Naive thymus-derived CD4-positive, alpha-beta T cell (primary cell): ENCODE measurements around the gene CDH23. TPM values are rescaled to one million over a fixed set of nuclear protein-coding genes. Genes with fewer than 3 reads are reported as not detected.

Experiments
- ATAC-seq: fragments of 150-1000 bp; cut with Tn5 transposase; 2 replicates; pipeline ENCODE4 v1.10.0; 2021; ENCODE audit warnings: mild to moderate bottlenecking, moderate library complexity
- CTCF ChIA-PET: fragments of 350-600 bp; sonication (Branson Sonifier 250); formaldehyde crosslinking; loops from one replicate; lab custom pipeline; 2021; ENCODE audit warnings: antibody characterized with exemption; lab: Charles Lee
- POLR2A ChIA-PET: fragments of 350-600 bp; sonication (Branson Sonifier 250); formaldehyde crosslinking; loops from one replicate; lab custom pipeline; 2021; ENCODE audit warnings: antibody characterized with exemption, inconsistent platforms; lab: Charles Lee
- DNase-seq, 9 donors: peaks; one replicate each; pipeline versions ENCODE4 v3.0.0 to v3.0.0-alpha.2; 2020 to 2022; ENCODE audit warnings: mixed read lengths in 1 of 9
- H3K27ac ChIP-seq: one replicate; pipeline ENCODE4 v1.7.0; 2013; ENCODE audit warnings: mild to moderate bottlenecking, low read depth, low read length, moderate library complexity
- H3K27me3 ChIP-seq, 2 donors: one replicate each; pipeline ENCODE4 v1.7.0; 2013; ENCODE audit warnings: low read length in 2 of 2, mild to moderate bottlenecking in 2 of 2, moderate library complexity in 2 of 2; ENCODE audit not compliant: control insufficient read depth in 2 of 2, insufficient read depth in 2 of 2
- H3K36me3 ChIP-seq, 3 experiments: 1 replicate in 2 of 3; 2 replicates in 1 of 3; pipeline ENCODE4 v1.7.0; 2013; ENCODE audit warnings: low read length in 3 of 3, mild to moderate bottlenecking in 3 of 3, moderate library complexity in 1 of 3; ENCODE audit not compliant: insufficient read depth in 3 of 3, control insufficient read depth in 2 of 3
- H3K4me1 ChIP-seq, 2 donors: one replicate each; pipeline ENCODE4 v1.7.0; 2013; ENCODE audit warnings: low read length in 2 of 2, mild to moderate bottlenecking in 2 of 2, moderate library complexity in 1 of 2; ENCODE audit not compliant: control insufficient read depth in 2 of 2, insufficient read depth in 2 of 2
- H3K4me3 ChIP-seq: 2 replicates; pipeline ENCODE4 v1.7.0; 2013; ENCODE audit warnings: mild to moderate bottlenecking, low read length
- H3K9me3 ChIP-seq, 3 experiments: 1 replicate in 2 of 3; 2 replicates in 1 of 3; pipeline ENCODE4 v1.7.0; 2013; ENCODE audit warnings: low read length in 3 of 3; ENCODE audit not compliant: control insufficient read depth in 2 of 3
- H3K27ac Mint-ChIP-seq, 9 donors: one replicate each; pipeline ENCODE4 v1.8.0; 2020 to 2022; ENCODE audit warnings: mixed read lengths in 9 of 9, mild to moderate bottlenecking in 8 of 9, moderate library complexity in 5 of 9, inconsistent platforms in 2 of 9
- H3K27me3 Mint-ChIP-seq, 5 donors: one replicate each; pipeline ENCODE4 v1.8.0; 2021 to 2022; ENCODE audit warnings: mixed read lengths in 5 of 5, mild to moderate bottlenecking in 1 of 5
- H3K36me3 Mint-ChIP-seq, 5 donors: one replicate each; pipeline ENCODE4 v1.8.0; 2020 to 2022; ENCODE audit warnings: mixed read lengths in 5 of 5, mild to moderate bottlenecking in 3 of 5, inconsistent platforms in 1 of 5
- H3K4me1 Mint-ChIP-seq, 7 donors: one replicate each; pipeline ENCODE4 v1.8.0; 2020 to 2022; ENCODE audit warnings: mixed read lengths in 7 of 7, mild to moderate bottlenecking in 3 of 7, inconsistent platforms in 1 of 7
- H3K4me3 Mint-ChIP-seq, 10 donors: one replicate each; pipeline ENCODE4 v1.8.0; 2020 to 2022; ENCODE audit warnings: mild to moderate bottlenecking in 10 of 10, mixed read lengths in 10 of 10, moderate library complexity in 6 of 10, inconsistent platforms in 2 of 10
- H3K9me3 Mint-ChIP-seq, 11 donors: one replicate each; pipeline ENCODE4 v1.8.0; 2020 to 2022; ENCODE audit warnings: mixed read lengths in 11 of 11, mild to moderate bottlenecking in 4 of 11, inconsistent platforms in 1 of 11, moderate library complexity in 1 of 11
- intact Hi-C, 2 donors: fragments of 100-400 bp; cut with micrococcal nuclease; formaldehyde crosslinking; loops; one replicate each; pipeline ENCODE4 v1.15.1; 2023
- polyA plus RNA-seq, 2 donors: library from polyadenylated mRNA; unstranded; fragments of 300-500 nt; fragmentation: Illumina TruSeq; gene quantifications; one replicate each; pipeline ENCODE4 v1.2.3, GENCODE V29; 2021
- total RNA-seq, 6 experiments: library from RNA in 5 of 6; stranded (reverse) in 5 of 6; gene quantifications; 1 replicate in 5 of 6; 2 replicates in 1 of 6; pipeline ENCODE4 v1.2.3 and lab custom pipeline; 2021 to 2026

Gene CDH23
- total and polyA plus RNA-seq, 7 experiments from 2014 or later, result 1.1 to 18.3 (median 7.9) TPM

- Histone ChIP-seq H3K36me3 (no peaks in the 10 kb centered on the region), H3K27me3 (no peaks in the 10 kb centered on the region), H3K9me3 (no peaks in the 10 kb centered on the region), H3K4me3 (no peak overlapping the region), H3K4me1 (no peaks in the 10 kb centered on the region), H3K27ac (no peak overlapping the region)
- DNase-seq, result no peak
- no peaks in the 10 kb centered on the region for H3K9me3 Mint-ChIP-seq
- ChIA-PET POLR2A (no interaction called here), CTCF (no interaction called here)
- intact Hi-C loops, result no loop called here
- no peak for ATAC-seq
- no peaks in the 10 kb centered on the region for H3K4me1 Mint-ChIP-seq
- peaks cover 0 to 8% (median 5%) of the 10 kb centered on the region in 5 donors for H3K27me3 Mint-ChIP-seq
- no peaks in the 10 kb centered on the region for H3K36me3 Mint-ChIP-seq
- no peak overlapping the region for H3K4me3 Mint-ChIP-seq
- H3K27ac Mint-ChIP-seq, result no peak overlapping the region
These were observed 193.2 kb downstream of the CDH23 start for GRCh38 chr10:71589617-71590551.

- H3K4me3 ChIP-seq, result no peak overlapping the region
- no peaks in the 10 kb centered on the region for H3K9me3 ChIP-seq
- no peaks in the 10 kb centered on the region for H3K27me3 ChIP-seq
- H3K36me3 ChIP-seq, result no peaks in the 10 kb centered on the region
- ChIA-PET CTCF (no interaction called here), POLR2A (no interaction called here)
- H3K4me1 ChIP-seq, result no peaks in the 10 kb centered on the region
- H3K27ac Mint-ChIP-seq, result no peak overlapping the region
- H3K4me1 Mint-ChIP-seq, result no peaks in the 10 kb centered on the region
- H3K27me3 Mint-ChIP-seq, result peaks cover 0 to 8% (median 5%) of the 10 kb centered on the region in 5 donors
- DNase-seq (no peak), ATAC-seq (no peak)
- H3K36me3 Mint-ChIP-seq, result no peaks in the 10 kb centered on the region
- intact Hi-C loops, result no loop called here
- H3K27ac ChIP-seq, result no peak overlapping the region
- no peak overlapping the region for H3K4me3 Mint-ChIP-seq
- no peaks in the 10 kb centered on the region for H3K9me3 Mint-ChIP-seq
These were observed 194.1 kb downstream of the CDH23 start for GRCh38 chr10:71590781-71591350.

- peaks cover 0 to 2% (median 0%) of the 10 kb centered on the region in 7 donors for H3K4me1 Mint-ChIP-seq
- ChIA-PET POLR2A (no interaction called here), CTCF (no interaction called here)
- H3K27ac Mint-ChIP-seq, result peak overlapping the region in 2 of 9 donors; percentile 41 to 55
- Histone ChIP-seq H3K4me1 (no peaks in the 10 kb centered on the region), H3K9me3 (no peaks in the 10 kb centered on the region), H3K36me3 (no peaks in the 10 kb centered on the region), H3K4me3 (no peak overlapping the region), H3K27me3 (no peaks in the 10 kb centered on the region), H3K27ac (no peak overlapping the region)
- H3K36me3 Mint-ChIP-seq, result no peaks in the 10 kb centered on the region
- H3K9me3 Mint-ChIP-seq, result no peaks in the 10 kb centered on the region
- DNase-seq, result no peak
- intact Hi-C loops, result no loop called here
- peaks cover 0 to 5% (median 0%) of the 10 kb centered on the region in 5 donors for H3K27me3 Mint-ChIP-seq
- no peak for ATAC-seq
- H3K4me3 Mint-ChIP-seq, result no peak overlapping the region
These were observed 198.3 kb downstream of the CDH23 start for GRCh38 chr10:71594934-71595571.

DNA sequence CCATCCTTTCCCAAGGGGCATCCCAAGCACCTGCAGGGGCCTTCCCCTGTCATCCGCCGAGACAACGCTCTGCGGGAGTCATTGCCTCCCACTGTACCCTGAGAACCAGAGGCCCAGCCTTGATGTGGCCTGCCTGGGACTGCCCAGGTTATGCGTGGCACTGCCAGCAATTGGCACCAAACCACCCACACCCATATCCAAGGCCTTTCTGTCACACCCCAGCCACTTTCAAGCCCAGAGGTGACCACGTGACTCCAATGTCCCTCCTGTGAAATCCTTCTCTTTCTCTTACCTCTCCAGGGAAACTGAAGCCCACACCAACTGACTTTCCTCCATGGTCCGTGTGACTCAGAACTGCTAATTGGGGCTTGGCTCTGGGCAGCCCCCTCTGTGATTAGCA is 198.9 kb downstream of the CDH23 start:
- Mint-ChIP-seq H3K27ac (no peak overlapping the region), H3K36me3 (no peaks in the 10 kb centered on the region), H3K4me1 (peaks cover 0 to 2% (median 0%) of the 10 kb centered on the region in 7 donors), H3K27me3 (peaks cover 0 to 2% (median 0%) of the 10 kb centered on the region in 5 donors), H3K9me3 (no peaks in the 10 kb centered on the region), H3K4me3 (no peak overlapping the region)
- no peaks in the 10 kb centered on the region for H3K4me1 ChIP-seq
- H3K27me3 ChIP-seq, result no peaks in the 10 kb centered on the region
- intact Hi-C loops, result no loop called here
- no peak for DNase-seq
- ATAC-seq, result no peak
- H3K9me3 ChIP-seq, result no peaks in the 10 kb centered on the region
- H3K27ac ChIP-seq, result no peak overlapping the region
- no peaks in the 10 kb centered on the region for H3K36me3 ChIP-seq
- ChIA-PET POLR2A (no interaction called here), CTCF (no interaction called here)
- H3K4me3 ChIP-seq, result no peak overlapping the region

GRCh38 chr10:71596127-71596526 is 199.4 kb downstream of the CDH23 start:
- H3K27ac Mint-ChIP-seq, result no peak overlapping the region
- peaks cover 0 to 2% (median 0%) of the 10 kb centered on the region in 5 donors for H3K27me3 Mint-ChIP-seq
- Histone ChIP-seq H3K36me3 (no peaks in the 10 kb centered on the region), H3K27me3 (no peaks in the 10 kb centered on the region), H3K4me3 (no peak overlapping the region), H3K4me1 (no peaks in the 10 kb centered on the region), H3K9me3 (no peaks in the 10 kb centered on the region), H3K27ac (no peak overlapping the region)
- ATAC-seq (no peak), DNase-seq (no peak)
- no peaks in the 10 kb centered on the region for H3K9me3 Mint-ChIP-seq
- no peak overlapping the region for H3K4me3 Mint-ChIP-seq
- peaks cover 0 to 2% (median 0%) of the 10 kb centered on the region in 7 donors for H3K4me1 Mint-ChIP-seq
- H3K36me3 Mint-ChIP-seq, result no peaks in the 10 kb centered on the region
- POLR2A ChIA-PET, result no interaction called here
- intact Hi-C loops, result no loop called here
- CTCF ChIA-PET, result no interaction called here

GRCh38 chr10:71596759-71597158 is 200.0 kb downstream of the CDH23 start:
- POLR2A ChIA-PET, result no interaction called here
- no peak overlapping the region for H3K4me3 ChIP-seq
- H3K4me1 Mint-ChIP-seq, result peaks cover 0 to 2% (median 0%) of the 10 kb centered on the region in 7 donors
- ATAC-seq, result no peak
- no peak overlapping the region for H3K27ac Mint-ChIP-seq
- H3K9me3 ChIP-seq, result no peaks in the 10 kb centered on the region
- H3K27me3 ChIP-seq, result no peaks in the 10 kb centered on the region
- no peaks in the 10 kb centered on the region for H3K9me3 Mint-ChIP-seq
- no peak overlapping the region for H3K27ac ChIP-seq
- intact Hi-C loops, result no loop called here
- peaks cover 0 to 2% (median 0%) of the 10 kb centered on the region in 5 donors for H3K27me3 Mint-ChIP-seq
- no peak overlapping the region for H3K4me3 Mint-ChIP-seq
- CTCF ChIA-PET, result no interaction called here
- no peaks in the 10 kb centered on the region for H3K36me3 ChIP-seq
- no peaks in the 10 kb centered on the region for H3K4me1 ChIP-seq
- H3K36me3 Mint-ChIP-seq, result no peaks in the 10 kb centered on the region
- no peak for DNase-seq
